HG02938 (cell line): Measurements from ENCODE around the gene MAGEB17.
A peak's percentile ranks its signal among the peaks of the same experiment; 100 is the strongest.
"Not testable (repeated sequence)": the region's sequence is repeated elsewhere in the genome, so short reads cannot be mapped to it uniquely, and the experiment has no call there.

Experiments
- ATAC-seq: cut with Tn5 transposase; IDR thresholded peaks from one replicate; pipeline ENCODE4 v1.9.1; 2021; ENCODE audit warnings: mild to moderate bottlenecking, moderate library complexity; ENCODE audit not compliant: unreplicated experiment

The MAGEB17 gene

GRCh38 chrX:16155581-16156096 lies 11.6 kb upstream of the MAGEB17 start:
- ATAC-seq, result no peak

- ATAC-seq, result no peak
Measured at GRCh38 chrX:16156692-16157331, 10.5 kb upstream of the MAGEB17 start.

GRCh38 chrX:16160729-16161128 lies 6.6 kb upstream of the MAGEB17 start:
- no peak for ATAC-seq

- not testable (repeated sequence) for ATAC-seq
Measured at GRCh38 chrX:16161173-16161572, 6.1 kb upstream of the MAGEB17 start.

GRCh38 chrX:16162391-16162790 lies 4.9 kb upstream of the MAGEB17 start:
- no peak for ATAC-seq

GRCh38 chrX:16164748-16165147 lies 2.5 kb upstream of the MAGEB17 start:
- no peak for ATAC-seq

- no peak for ATAC-seq
Measured at GRCh38 chrX:16171039-16171438, 3.8 kb downstream of the MAGEB17 start.

GRCh38 chrX:16171944-16172343 lies 4.7 kb downstream of the MAGEB17 start:
- ATAC-seq, result no peak

GRCh38 chrX:16172391-16172790 lies 5.1 kb downstream of the MAGEB17 start:
- ATAC-seq, result no peak

GRCh38 chrX:16175329-16176061 lies 8.2 kb downstream of the MAGEB17 start:
- ATAC-seq, result no peak

- ATAC-seq, result no peak
Measured at GRCh38 chrX:16177260-16177659, 10.0 kb downstream of the MAGEB17 start.

GRCh38 chrX:16183843-16184242 lies 16.6 kb downstream of the MAGEB17 start:
- not testable (repeated sequence) for ATAC-seq

GRCh38 chrX:16185725-16186136 lies 18.4 kb downstream of the MAGEB17 start:
- ATAC-seq, result peak; percentile 100

- no peak for ATAC-seq
Measured at GRCh38 chrX:16186380-16187007, 19.2 kb downstream of the MAGEB17 start.

GRCh38 chrX:16187024-16187760 lies 19.9 kb downstream of the MAGEB17 start:
- ATAC-seq, result no peak

GRCh38 chrX:16188687-16189086 lies 21.4 kb downstream of the MAGEB17 start:
- ATAC-seq, result no peak

GRCh38 chrX:16191605-16192004 lies 24.3 kb downstream of the MAGEB17 start:
- ATAC-seq, result no peak

GRCh38 chrX:16196829-16197228 lies 29.5 kb downstream of the MAGEB17 start:
- no peak for ATAC-seq

GRCh38 chrX:16199343-16199742 lies 32.1 kb downstream of the MAGEB17 start:
- no peak for ATAC-seq

GRCh38 chrX:16202943-16203342 lies 35.7 kb downstream of the MAGEB17 start:
- no peak for ATAC-seq

GRCh38 chrX:16204538-16204937 lies 37.3 kb downstream of the MAGEB17 start:
- no peak for ATAC-seq
